Uterine smooth muscle cell (primary cell): ENCODE data around the gene UBE3C. TPM values are rescaled to one million over a fixed set of nuclear protein-coding genes. Genes with fewer than 3 reads are reported as not detected.

Source experiments
- total RNA-seq: library from RNA; depleted of rRNA; stranded (reverse); fragments of >200 nt; gene quantifications from 2 replicates; pipeline ENCODE4 v1.2.3, GENCODE V29; 2014

The UBE3C gene
- total RNA-seq: 92.7 and 107 TPM in 2 replicates

DNA sequence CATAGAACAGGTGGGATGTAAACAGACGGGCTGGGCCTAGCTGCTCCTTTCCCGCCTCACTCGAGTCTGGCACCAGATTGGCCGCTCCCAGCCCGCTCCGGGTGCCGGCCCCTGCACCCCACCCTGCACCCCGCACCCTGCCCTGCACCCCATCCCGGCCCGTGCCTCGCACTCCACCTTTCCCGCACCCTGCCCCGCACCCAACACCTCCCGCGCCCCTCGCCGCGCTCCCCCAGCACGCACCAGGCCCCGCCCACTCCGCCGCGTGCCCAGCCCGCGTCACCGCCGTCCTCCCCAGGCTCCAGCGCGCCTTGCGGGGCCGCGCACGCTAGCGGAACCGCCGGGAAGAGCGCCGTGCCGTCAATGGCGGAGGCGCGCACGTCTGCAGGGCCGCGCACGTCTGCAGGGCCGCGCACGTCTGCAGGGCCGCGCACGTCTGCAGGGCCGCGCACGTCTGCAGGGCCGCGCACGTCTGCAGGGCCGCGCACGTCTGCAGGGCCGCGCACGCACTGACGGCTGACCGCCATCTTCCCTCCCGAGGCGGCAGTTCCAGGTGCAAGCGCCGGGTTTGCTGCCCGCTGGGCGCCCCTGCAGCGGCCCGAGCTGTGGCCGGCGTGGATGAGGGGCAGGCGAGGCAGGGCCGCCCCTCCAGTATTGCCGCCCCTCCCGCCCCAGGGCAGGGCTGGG, at the start of gene UBE3C:
Gene UBE3C, plus strand, starts transcription at position 503 of the 687 bp plus-strand sequence. CDS start 347 bp downstream, outside the sequence.

Other genes with a start within 250 kb of the UBE3C start
- gene LMBR1, start 245.7 kb upstream of the UBE3C start, total RNA-seq: 47.7 and 59.7 TPM in 2 replicates
- gene NOM1, start 189.2 kb upstream of the UBE3C start, total RNA-seq: 18.2 and 24.0 TPM in 2 replicates
- gene MNX1, start 128.3 kb upstream of the UBE3C start, total RNA-seq: not detected in 2 replicates
- 96.3 and 107 TPM in 2 replicates for gene DNAJB6, start 198.1 kb downstream of the UBE3C start, total RNA-seq